ENCODE data around the gene NR1H2. TPM values are rescaled to one million over a fixed set of nuclear protein-coding genes. Genes with fewer than 3 reads are reported as not detected.

NR1H2 gene
- total RNA-seq, 2 donors from 2014 or later = 40.4 to 42.7 TPM

DNA sequence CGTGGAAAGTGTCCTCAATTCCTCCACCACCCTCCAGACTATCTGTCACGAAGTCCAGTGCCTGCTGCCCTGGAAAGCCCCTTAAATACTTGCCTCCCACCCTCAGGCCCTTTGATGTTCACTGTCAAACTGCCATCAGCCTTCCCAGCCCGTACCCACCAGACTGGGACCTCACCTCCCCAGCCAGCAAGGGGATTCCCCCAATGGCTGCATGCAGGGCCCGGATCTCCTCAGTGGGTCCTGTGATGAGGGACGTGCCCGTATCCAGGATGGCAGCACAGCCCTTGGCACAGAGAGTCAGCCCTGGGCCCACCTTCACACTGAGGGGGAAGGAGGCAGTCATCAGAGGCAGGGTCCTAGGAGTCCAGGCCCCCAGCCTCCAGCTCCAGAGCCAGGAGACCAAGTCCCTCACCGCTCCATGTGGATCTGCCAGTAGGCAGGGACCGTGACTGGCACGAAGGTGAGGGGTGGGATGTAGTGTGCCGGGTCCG lies 16.9 kb upstream of the NR1H2 start:
- no peak overlapping the region for H3K9ac ChIP-seq (ENCODE audit: extremely low read depth, low read length, poor library complexity, severe bottlenecking)
- H3K9me3 Mint-ChIP-seq = no peaks in the 10 kb centered on the region
- no peaks in the 10 kb centered on the region for H3K36me3 ChIP-seq (ENCODE audit: control insufficient read depth, insufficient read depth, low read length)
- no peaks in the 10 kb centered on the region for H3K9me3 ChIP-seq (ENCODE audit: control insufficient read depth, low read length)
- H3K4me1 ChIP-seq (ENCODE audit: control insufficient read depth, insufficient read depth, low read length) = no peaks in the 10 kb centered on the region
- no peak overlapping the region for H3K4me3 Mint-ChIP-seq
- H3K27me3 ChIP-seq (ENCODE audit: control insufficient read depth, insufficient read depth, low read length, poor library complexity, severe bottlenecking) = no peaks in the 10 kb centered on the region
- H3K27me3 Mint-ChIP-seq (ENCODE audit: insufficient read depth) = peaks cover 2% of the 10 kb centered on the region
- WGBS, 2 experiments (ENCODE audit: insufficient coverage in 1 of 2, insufficient read length in 1 of 2) = 87 to 88% methylated on average over 6 to 11 of the region's 11 CpGs
- H3K27ac ChIP-seq (ENCODE audit: low read depth, low read length) = no peak overlapping the region
- TF ChIP-seq, protein P1, sequence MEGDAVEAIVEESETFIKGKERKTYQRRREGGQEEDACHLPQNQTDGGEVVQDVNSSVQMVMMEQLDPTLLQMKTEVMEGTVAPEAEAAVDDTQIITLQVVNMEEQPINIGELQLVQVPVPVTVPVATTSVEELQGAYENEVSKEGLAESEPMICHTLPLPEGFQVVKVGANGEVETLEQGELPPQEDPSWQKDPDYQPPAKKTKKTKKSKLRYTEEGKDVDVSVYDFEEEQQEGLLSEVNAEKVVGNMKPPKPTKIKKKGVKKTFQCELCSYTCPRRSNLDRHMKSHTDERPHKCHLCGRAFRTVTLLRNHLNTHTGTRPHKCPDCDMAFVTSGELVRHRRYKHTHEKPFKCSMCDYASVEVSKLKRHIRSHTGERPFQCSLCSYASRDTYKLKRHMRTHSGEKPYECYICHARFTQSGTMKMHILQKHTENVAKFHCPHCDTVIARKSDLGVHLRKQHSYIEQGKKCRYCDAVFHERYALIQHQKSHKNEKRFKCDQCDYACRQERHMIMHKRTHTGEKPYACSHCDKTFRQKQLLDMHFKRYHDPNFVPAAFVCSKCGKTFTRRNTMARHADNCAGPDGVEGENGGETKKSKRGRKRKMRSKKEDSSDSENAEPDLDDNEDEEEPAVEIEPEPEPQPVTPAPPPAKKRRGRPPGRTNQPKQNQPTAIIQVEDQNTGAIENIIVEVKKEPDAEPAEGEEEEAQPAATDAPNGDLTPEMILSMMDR (conservative IDR thresholded peaks at IDR 0.05) = no peak
- H3K4me1 Mint-ChIP-seq = peaks cover 16% of the 10 kb centered on the region
- no peak overlapping the region for H3K27ac Mint-ChIP-seq
- H3K36me3 Mint-ChIP-seq (ENCODE audit: low read depth) = no peaks in the 10 kb centered on the region
- no peak for DNase-seq
- H3K4me3 ChIP-seq (ENCODE audit: low read length) = no peak overlapping the region

DNA sequence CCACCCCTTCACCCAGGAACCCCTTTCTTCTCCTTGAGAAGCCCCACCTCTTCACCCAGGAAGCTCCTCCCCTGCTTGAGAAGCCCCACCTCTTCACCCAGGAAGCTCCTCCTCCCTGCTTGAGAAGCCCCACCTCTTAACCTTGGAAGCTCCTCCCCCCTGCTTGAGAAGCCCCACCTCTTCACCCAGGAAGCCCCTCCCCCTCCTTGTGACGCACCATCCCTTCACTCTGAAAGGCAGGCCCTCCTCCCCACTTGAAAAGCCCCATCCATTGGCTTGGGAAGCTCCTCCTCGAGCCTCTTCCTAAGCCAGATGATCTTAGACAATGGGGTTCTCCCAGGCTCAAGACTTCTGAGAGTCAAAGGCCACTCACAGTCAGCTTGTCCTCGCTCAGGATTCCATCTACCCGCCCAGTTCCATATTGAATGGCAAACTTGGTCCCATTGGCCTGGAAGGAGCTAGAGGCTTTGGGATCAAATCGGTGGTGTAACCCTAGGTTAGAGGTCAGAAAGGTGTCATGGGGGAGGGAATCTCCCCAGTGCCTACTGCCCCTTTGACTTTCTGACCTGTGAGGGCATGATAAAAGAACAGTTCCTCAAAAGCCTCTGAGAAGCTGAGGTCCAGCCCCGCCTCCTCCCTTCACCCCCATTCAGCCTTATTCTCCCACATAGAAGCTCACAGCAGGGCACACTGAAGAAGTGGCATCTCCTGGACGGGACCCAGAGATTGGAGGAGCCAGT lies 14.8 kb upstream of the NR1H2 start:
- DNase-seq = peak; percentile 61
- Mint-ChIP-seq H3K4me3 (no peak overlapping the region), H3K9me3 (no peaks in the 10 kb centered on the region), H3K4me1 (peaks cover 16% of the 10 kb centered on the region), H3K36me3 (ENCODE audit: low read depth) (no peaks in the 10 kb centered on the region), H3K27me3 (ENCODE audit: insufficient read depth) (peaks cover 3% of the 10 kb centered on the region), H3K27ac (no peak overlapping the region)
- no peak overlapping the region for H3K9ac ChIP-seq (ENCODE audit: extremely low read depth, low read length, poor library complexity, severe bottlenecking)
- WGBS, 2 experiments (ENCODE audit: insufficient coverage in 1 of 2, insufficient read length in 1 of 2) = 83 to 86% methylated on average over 4 to 6 of the region's 7 CpGs
- no peaks in the 10 kb centered on the region for H3K36me3 ChIP-seq (ENCODE audit: control insufficient read depth, insufficient read depth, low read length)
- no peak overlapping the region for H3K4me3 ChIP-seq (ENCODE audit: low read length)
- no peaks in the 10 kb centered on the region for H3K9me3 ChIP-seq (ENCODE audit: control insufficient read depth, low read length)
- H3K4me1 ChIP-seq (ENCODE audit: control insufficient read depth, insufficient read depth, low read length) = no peaks in the 10 kb centered on the region
- TF ChIP-seq, protein P1 (conservative IDR thresholded peaks at IDR 0.05) = no peak
- H3K27ac ChIP-seq (ENCODE audit: low read depth, low read length) = no peak overlapping the region
- H3K27me3 ChIP-seq (ENCODE audit: control insufficient read depth, insufficient read depth, low read length, poor library complexity, severe bottlenecking) = no peaks in the 10 kb centered on the region

DNA sequence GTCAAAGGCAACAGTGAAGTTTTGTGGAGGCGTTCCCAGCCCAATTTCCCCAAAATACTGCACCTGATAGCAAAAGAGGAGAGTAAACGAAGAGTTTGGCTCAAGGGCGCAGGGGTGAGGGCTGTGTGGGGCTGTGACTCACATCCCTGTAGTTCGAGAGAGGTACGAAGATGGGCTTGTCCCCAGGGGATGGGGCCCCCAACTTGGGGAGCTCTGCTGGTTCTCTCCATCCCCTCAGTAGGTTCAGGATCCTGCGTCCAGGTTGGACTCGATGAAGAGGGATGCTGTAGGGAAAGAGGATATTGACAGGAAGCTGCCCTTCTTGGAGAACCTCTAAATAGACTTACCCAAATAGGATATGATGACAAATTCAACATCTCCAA lies 14.2 kb upstream of the NR1H2 start:
- H3K27me3 ChIP-seq (ENCODE audit: control insufficient read depth, insufficient read depth, low read length, poor library complexity, severe bottlenecking) = no peaks in the 10 kb centered on the region
- DNase-seq = no peak
- Mint-ChIP-seq H3K4me3 (no peak overlapping the region), H3K36me3 (ENCODE audit: low read depth) (no peaks in the 10 kb centered on the region), H3K27ac (no peak overlapping the region), H3K4me1 (peaks cover 16% of the 10 kb centered on the region), H3K9me3 (no peaks in the 10 kb centered on the region), H3K27me3 (ENCODE audit: insufficient read depth) (peaks cover 3% of the 10 kb centered on the region)
- no peak overlapping the region for H3K27ac ChIP-seq (ENCODE audit: low read depth, low read length)
- TF ChIP-seq, protein P1 (conservative IDR thresholded peaks at IDR 0.05) = no peak
- H3K9me3 ChIP-seq (ENCODE audit: control insufficient read depth, low read length) = no peaks in the 10 kb centered on the region
- H3K9ac ChIP-seq (ENCODE audit: extremely low read depth, low read length, poor library complexity, severe bottlenecking) = no peak overlapping the region
- 83 to 89% methylated on average over 2 to 7 of the region's 7 CpGs for WGBS, 2 experiments (ENCODE audit: insufficient coverage in 1 of 2, insufficient read length in 1 of 2)
- no peaks in the 10 kb centered on the region for H3K36me3 ChIP-seq (ENCODE audit: control insufficient read depth, insufficient read depth, low read length)
- H3K4me3 ChIP-seq (ENCODE audit: low read length) = no peak overlapping the region
- no peaks in the 10 kb centered on the region for H3K4me1 ChIP-seq (ENCODE audit: control insufficient read depth, insufficient read depth, low read length)

Data from endodermal cell (in vitro differentiated cells).